BLaER1 (cell line): ENCODE results near the gene NTNG1.
"Not testable (repeated sequence)": the region's sequence is repeated elsewhere in the genome, so short reads cannot be mapped to it uniquely, and the experiment has no call there.

Source experiments
- H3K27ac ChIP-seq: shearing (Covaris generic); formaldehyde crosslinking; 2 replicates; pipeline ENCODE4 v1.8.1; 2022
- H3K27me3 ChIP-seq: shearing (Covaris generic); formaldehyde crosslinking; 2 replicates; pipeline ENCODE4 v1.8.1; 2022
- H3K36me3 ChIP-seq: shearing (Covaris generic); formaldehyde crosslinking; 2 replicates; pipeline ENCODE4 v1.8.1; 2022
- H3K4me1 ChIP-seq: shearing (Covaris generic); formaldehyde crosslinking; 2 replicates; pipeline ENCODE4 v1.8.1; 2022
- H3K4me2 ChIP-seq: shearing (Covaris generic); formaldehyde crosslinking; 2 replicates; pipeline ENCODE4 v1.8.1; 2022
- H3K4me3 ChIP-seq: shearing (Covaris generic); formaldehyde crosslinking; 2 replicates; pipeline ENCODE4 v1.8.1; 2022
- H3K9ac ChIP-seq: shearing (Covaris generic); formaldehyde crosslinking; 2 replicates; pipeline ENCODE4 v1.8.1; 2022
- H3K9me3 ChIP-seq: shearing (Covaris generic); formaldehyde crosslinking; 2 replicates; pipeline ENCODE4 v1.8.1; 2022
- H4K20me1 ChIP-seq: shearing (Covaris generic); formaldehyde crosslinking; 2 replicates; pipeline ENCODE4 v1.8.1; 2022
- Cebpa-rat ChIP-seq: shearing (Covaris generic); IDR thresholded peaks from 2 replicates; pipeline ENCODE4 v1.8.1; 2022

The NTNG1 gene

DNA sequence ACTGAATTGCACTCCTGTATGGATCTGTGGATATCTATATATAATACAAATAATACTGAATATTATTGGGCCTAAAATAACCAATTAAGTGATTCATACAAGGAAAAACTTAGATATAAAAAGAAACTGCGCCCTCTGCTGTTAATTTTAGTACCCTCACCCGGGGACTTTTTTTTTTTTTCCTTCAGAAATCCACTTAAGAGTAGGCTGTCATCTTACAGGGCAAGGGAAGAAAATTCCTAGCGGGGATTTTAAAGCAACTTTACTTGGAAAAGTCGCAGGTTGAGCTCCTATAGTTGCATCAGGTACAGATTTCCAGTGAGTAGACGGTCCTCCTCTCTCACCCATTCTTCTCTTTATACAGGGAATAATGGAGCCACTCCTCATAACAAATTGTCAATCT, 1.3 kb downstream of the NTNG1 start:
- peak overlapping the region; percentile 70 for H3K4me3 ChIP-seq

DNA sequence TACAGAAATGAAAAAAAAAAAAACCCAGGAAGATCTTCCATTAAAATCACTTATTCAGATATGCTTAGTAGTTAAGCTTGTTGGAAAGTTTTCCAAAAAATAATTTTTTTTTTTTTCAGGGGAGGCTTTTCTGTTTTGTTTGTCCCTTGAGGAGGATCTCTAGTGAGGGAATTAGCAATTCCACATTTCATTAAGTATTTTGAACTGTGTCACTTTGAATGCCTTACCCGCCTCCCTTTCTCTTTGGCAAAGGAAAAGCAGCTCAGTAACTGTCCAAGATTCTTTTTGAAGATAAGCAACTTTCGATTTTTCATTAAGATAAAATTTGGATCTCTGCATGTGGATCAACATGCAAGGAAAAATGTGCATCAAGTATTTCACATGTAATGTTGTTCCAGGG, 1.8 kb downstream of the NTNG1 start:
- Histone ChIP-seq H3K4me3 (no peak overlapping the region), H3K4me2 (no peak overlapping the region)

More for the DNA sequence above, 1.3 kb downstream of the NTNG1 start:
- peaks cover 18% of the 10 kb centered on the region for H3K4me1 ChIP-seq
- H3K36me3 ChIP-seq: no peaks in the 10 kb centered on the region
- TF ChIP-seq Cebpa-rat: no peak
- H3K27me3 ChIP-seq: peaks cover 43% of the 10 kb centered on the region
- H3K27ac ChIP-seq: no peak overlapping the region
- no peaks in the 10 kb centered on the region for H3K9me3 ChIP-seq
- H4K20me1 ChIP-seq: peaks cover 8% of the 10 kb centered on the region; the same call in 1 of the 2 replicates
- peak overlapping the region; percentile 99 for H3K4me2 ChIP-seq
- H3K9ac ChIP-seq: no peak overlapping the region

DNA sequence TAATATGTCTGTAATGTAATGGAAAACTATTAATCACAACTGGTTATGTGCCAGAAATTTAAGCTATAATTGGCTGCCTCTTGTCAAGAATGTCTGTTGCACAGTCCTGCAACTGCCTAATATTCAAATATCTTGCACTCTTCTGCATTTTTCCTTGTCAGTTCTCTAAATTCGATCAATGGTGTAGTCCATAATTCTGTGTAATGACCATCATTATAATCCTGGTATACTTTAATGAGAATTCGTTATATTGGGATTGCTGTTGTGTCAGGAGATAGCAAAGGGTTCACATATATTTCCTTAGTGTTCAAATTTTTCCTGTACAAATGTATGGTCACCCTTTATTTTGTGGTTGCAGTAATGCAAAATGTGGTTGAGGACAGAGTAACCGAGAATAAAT, 4.8 kb downstream of the NTNG1 start:
- Histone ChIP-seq H3K9ac (no peak overlapping the region), H3K27me3 (peaks cover 18% of the 10 kb centered on the region), H3K36me3 (no peaks in the 10 kb centered on the region), H3K4me2 (no peak overlapping the region), H4K20me1 (peaks cover 5% of the 10 kb centered on the region; the same call in 1 of the 2 replicates), H3K9me3 (no peaks in the 10 kb centered on the region), H3K4me3 (no peak overlapping the region), H3K4me1 (peaks cover 10% of the 10 kb centered on the region), H3K27ac (no peak overlapping the region)
- no peak for TF ChIP-seq Cebpa-rat

More for the DNA sequence above, 1.8 kb downstream of the NTNG1 start:
- Histone ChIP-seq H4K20me1 (peaks cover 8% of the 10 kb centered on the region; the same call in 1 of the 2 replicates), H3K36me3 (no peaks in the 10 kb centered on the region), H3K27me3 (peaks cover 43% of the 10 kb centered on the region), H3K27ac (no peak overlapping the region), H3K9ac (no peak overlapping the region), H3K4me1 (peaks cover 18% of the 10 kb centered on the region), H3K9me3 (no peaks in the 10 kb centered on the region)
- no peak for TF ChIP-seq Cebpa-rat

DNA sequence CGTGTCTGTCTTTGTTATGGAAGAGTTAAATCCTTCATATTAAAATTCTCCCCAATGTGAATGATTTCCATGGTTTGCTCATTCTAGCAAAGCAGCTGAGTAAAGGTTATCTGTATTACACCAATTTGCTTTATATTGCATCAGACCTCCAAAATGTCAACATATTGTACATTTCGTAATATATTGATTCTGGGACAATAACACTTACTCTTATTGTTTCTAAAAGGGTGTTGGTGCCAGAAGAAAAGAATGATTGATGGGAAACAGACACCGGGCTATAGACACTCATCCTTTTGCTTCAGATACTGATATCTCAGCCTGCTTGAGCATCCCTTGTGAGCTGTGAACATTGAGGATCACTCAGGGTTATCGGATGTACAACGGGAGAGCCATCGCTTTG, 7.0 kb downstream of the NTNG1 start:
- no peak for TF ChIP-seq Cebpa-rat
- Histone ChIP-seq H4K20me1 (no peaks in the 10 kb centered on the region), H3K9me3 (no peaks in the 10 kb centered on the region), H3K27me3 (no peaks in the 10 kb centered on the region), H3K4me1 (no peaks in the 10 kb centered on the region), H3K27ac (no peak overlapping the region), H3K4me3 (no peak overlapping the region), H3K36me3 (no peaks in the 10 kb centered on the region), H3K9ac (no peak overlapping the region), H3K4me2 (no peak overlapping the region)

DNA sequence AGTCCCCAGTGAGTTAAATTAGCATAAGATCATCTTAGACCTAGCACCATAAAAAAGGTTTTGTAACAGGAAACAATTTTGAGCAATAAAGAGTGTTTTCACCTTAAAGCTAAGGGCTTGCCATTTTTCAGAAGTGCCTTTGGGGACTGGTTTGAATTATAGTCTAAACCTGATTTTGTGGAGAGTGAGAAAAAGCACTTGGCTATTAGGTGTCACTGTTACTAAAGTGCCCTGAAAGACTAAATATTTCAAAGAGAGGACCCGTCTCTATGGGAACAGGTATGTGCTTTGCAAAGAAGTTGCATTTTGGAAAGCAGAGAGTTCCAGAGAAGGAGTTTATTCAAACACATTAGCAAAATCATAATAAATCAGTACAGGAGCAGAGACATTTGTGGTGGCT, 9.1 kb downstream of the NTNG1 start:
- no peak for TF ChIP-seq Cebpa-rat
- Histone ChIP-seq H3K4me3 (no peak overlapping the region), H3K9ac (no peak overlapping the region), H3K4me2 (no peak overlapping the region), H4K20me1 (no peaks in the 10 kb centered on the region), H3K4me1 (no peaks in the 10 kb centered on the region), H3K27me3 (no peaks in the 10 kb centered on the region), H3K9me3 (no peaks in the 10 kb centered on the region), H3K27ac (no peak overlapping the region), H3K36me3 (no peaks in the 10 kb centered on the region)

DNA sequence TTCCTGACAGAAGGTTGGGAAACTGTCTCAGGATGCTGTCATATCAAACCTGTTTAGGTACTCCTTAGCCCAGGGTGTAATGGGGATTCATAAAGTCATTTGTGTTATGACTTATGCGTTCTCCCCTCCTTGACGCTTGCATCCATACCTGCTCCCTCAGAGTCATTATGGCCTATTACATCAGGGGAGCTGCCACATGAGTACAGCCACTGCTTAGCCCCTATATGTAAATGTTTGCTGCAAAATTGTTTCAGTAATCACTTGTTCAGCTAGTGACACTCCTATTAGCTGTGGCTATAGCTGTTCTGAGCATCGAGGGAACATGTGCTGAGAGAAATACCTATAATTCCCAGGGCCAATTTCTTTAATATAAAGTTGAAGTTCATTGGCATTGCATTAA, 10.5 kb downstream of the NTNG1 start:
- no peaks in the 10 kb centered on the region for H3K4me1 ChIP-seq
- no peak overlapping the region for H3K4me3 ChIP-seq
- no peak for TF ChIP-seq Cebpa-rat
- H3K27me3 ChIP-seq: no peaks in the 10 kb centered on the region
- no peak overlapping the region for H3K27ac ChIP-seq
- no peaks in the 10 kb centered on the region for H3K9me3 ChIP-seq
- no peaks in the 10 kb centered on the region for H4K20me1 ChIP-seq
- H3K4me2 ChIP-seq: no peak overlapping the region
- no peak overlapping the region for H3K9ac ChIP-seq
- H3K36me3 ChIP-seq: no peaks in the 10 kb centered on the region

DNA sequence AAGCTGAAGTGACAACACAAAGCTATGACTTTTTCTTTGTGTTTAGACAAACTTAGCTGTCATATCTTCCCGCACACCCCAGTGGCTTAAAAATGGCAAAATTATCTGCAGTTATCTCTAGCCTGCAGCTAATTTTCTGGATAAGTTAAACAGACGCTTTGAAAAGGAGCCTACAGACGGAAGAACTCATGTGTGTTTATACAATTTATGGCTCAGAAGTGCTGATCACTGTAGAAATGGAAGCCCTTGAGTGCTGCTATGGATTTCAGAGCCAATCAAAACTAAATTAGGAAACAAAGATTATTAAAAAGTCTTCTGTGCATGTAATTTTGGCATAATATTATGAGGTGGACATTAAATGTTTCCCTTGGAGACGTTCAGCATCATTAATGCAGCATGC, 11.6 kb downstream of the NTNG1 start:
- Histone ChIP-seq H3K27ac (no peak overlapping the region), H3K4me1 (no peaks in the 10 kb centered on the region), H3K4me2 (no peak overlapping the region), H3K36me3 (no peaks in the 10 kb centered on the region), H4K20me1 (no peaks in the 10 kb centered on the region), H3K9me3 (no peaks in the 10 kb centered on the region), H3K27me3 (no peaks in the 10 kb centered on the region), H3K4me3 (no peak overlapping the region), H3K9ac (no peak overlapping the region)
- TF ChIP-seq Cebpa-rat: no peak

DNA sequence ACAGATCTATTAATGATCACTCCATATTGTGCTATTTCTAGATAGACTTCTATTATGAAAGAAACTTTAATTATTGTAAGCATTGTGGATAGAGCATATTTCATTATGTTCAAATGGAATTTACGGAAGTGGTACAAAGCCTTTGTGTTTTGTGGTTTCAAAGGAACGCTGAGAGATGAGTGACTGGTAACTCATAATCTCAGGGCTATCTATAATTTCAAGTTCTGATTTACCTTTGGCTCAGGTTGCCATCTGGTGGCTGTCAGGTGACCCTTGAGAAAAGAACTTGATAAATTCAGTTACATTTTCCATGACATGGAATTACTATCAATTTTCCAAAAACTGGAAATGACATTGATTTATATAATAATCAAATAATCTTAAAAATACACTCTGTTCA, 12.2 kb downstream of the NTNG1 start:
- no peaks in the 10 kb centered on the region for H3K36me3 ChIP-seq
- H3K9me3 ChIP-seq: no peaks in the 10 kb centered on the region
- H3K27me3 ChIP-seq: no peaks in the 10 kb centered on the region
- H3K9ac ChIP-seq: no peak overlapping the region
- H4K20me1 ChIP-seq: no peaks in the 10 kb centered on the region
- no peak for TF ChIP-seq Cebpa-rat
- H3K4me3 ChIP-seq: no peak overlapping the region
- H3K4me2 ChIP-seq: no peak overlapping the region
- H3K27ac ChIP-seq: no peak overlapping the region
- no peaks in the 10 kb centered on the region for H3K4me1 ChIP-seq

DNA sequence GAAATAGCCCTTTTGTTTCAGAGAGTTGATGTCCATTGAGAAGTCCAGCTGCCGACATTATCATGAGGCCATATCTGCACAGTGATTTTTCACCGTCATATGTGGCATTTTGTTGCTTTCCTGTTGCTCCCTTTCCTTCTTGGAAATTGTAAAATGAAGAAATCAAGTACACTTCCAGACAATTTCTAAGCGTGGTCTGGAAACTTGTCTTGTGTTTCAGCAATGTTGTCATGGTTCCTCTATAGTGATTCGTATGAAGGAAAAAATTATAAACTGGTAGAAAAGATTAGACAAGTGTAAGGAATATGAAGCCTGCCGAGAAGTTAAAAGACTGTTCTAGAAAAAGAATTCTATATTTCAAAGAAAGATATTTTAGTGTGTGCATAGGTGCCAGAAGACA, 17.7 kb downstream of the NTNG1 start:
- H3K27ac ChIP-seq: no peak overlapping the region
- no peak overlapping the region for H3K4me2 ChIP-seq
- H3K4me1 ChIP-seq: peaks cover 5% of the 10 kb centered on the region; the same call in 1 of the 2 replicates

DNA sequence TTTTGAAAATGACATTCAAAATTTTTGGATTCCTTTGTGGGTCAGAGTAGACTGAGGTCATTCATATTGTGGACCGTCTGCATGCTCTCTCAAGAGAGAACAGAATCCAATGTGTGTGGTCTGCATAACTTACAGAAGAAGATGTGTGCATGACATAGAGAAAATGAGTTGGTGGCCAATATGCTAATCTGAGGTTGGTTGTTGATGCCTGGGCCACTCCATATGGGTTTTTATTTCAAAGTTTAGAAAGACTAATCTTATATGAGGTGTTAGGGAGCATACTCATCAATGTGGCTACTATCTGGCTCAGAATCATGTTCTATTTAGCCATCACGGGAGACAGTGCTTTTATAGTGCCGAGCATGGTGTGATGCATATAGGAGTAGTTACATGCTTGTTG, 18.2 kb downstream of the NTNG1 start:
- Histone ChIP-seq H3K27me3 (no peaks in the 10 kb centered on the region), H3K9ac (no peak overlapping the region), H3K4me1 (peaks cover 5% of the 10 kb centered on the region; the same call in 1 of the 2 replicates), H3K27ac (no peak overlapping the region), H3K4me3 (no peak overlapping the region), H3K36me3 (no peaks in the 10 kb centered on the region), H3K9me3 (peaks cover 1% of the 10 kb centered on the region; the same call in 1 of the 2 replicates), H3K4me2 (no peak overlapping the region), H4K20me1 (no peaks in the 10 kb centered on the region)
- TF ChIP-seq Cebpa-rat: no peak

More for the DNA sequence above, 17.7 kb downstream of the NTNG1 start:
- Histone ChIP-seq H3K4me3 (no peak overlapping the region), H3K9me3 (no peaks in the 10 kb centered on the region), H3K9ac (no peak overlapping the region), H3K27me3 (no peaks in the 10 kb centered on the region), H4K20me1 (no peaks in the 10 kb centered on the region), H3K36me3 (no peaks in the 10 kb centered on the region)
- no peak for TF ChIP-seq Cebpa-rat

DNA sequence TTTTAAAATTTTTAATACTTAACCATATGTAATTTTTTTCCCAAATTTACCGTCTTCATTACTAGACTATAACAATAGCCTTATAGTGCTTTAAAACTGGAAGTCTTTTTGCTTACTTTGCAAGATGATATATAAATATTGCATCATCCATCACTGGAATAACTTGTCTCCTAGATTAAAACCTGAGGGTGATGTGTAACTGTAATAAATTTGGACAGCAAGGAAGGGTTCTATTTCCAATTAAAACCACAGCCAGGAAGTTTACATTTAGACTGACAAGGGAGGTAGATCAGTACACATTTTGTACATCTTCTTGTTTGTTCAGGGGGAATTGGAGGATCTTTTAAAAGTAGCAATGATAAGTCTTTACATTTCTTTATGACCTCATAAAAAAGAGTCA, 21.9 kb downstream of the NTNG1 start:
- no peak overlapping the region for H3K4me3 ChIP-seq
- no peak for TF ChIP-seq Cebpa-rat
- H3K4me1 ChIP-seq: peaks cover 5% of the 10 kb centered on the region; the same call in 1 of the 2 replicates
- H3K36me3 ChIP-seq: no peaks in the 10 kb centered on the region
- no peaks in the 10 kb centered on the region for H3K27me3 ChIP-seq
- H3K9ac ChIP-seq: no peak overlapping the region
- no peak overlapping the region for H3K27ac ChIP-seq
- no peaks in the 10 kb centered on the region for H4K20me1 ChIP-seq
- H3K9me3 ChIP-seq: peaks cover 12% of the 10 kb centered on the region
- H3K4me2 ChIP-seq: no peak overlapping the region; the same call in 1 of the 2 replicates

DNA sequence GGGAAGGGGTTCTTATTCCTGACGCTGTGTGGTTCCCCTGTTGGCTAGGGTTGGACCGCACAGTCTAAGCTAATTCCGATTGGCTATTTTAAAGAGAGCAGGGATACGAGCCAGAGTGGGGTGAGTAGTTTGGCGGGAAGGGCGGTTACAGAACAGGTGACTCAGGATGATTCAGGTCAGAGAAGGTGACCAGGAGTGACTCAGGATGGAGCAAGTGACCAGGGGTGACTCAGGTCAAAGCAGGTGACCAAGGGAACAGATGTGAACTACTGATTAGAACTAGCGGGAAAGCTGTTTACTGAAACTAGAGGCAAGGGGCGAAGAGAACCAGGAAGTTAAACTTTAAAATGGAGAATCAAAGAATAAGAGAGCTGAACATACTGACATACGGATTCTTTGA, 24.1 kb downstream of the NTNG1 start:
- not testable (repeated sequence) for H3K36me3 ChIP-seq, H3K9ac ChIP-seq, H4K20me1 ChIP-seq, H3K4me2 ChIP-seq, H3K4me1 ChIP-seq, H3K27me3 ChIP-seq, H3K27ac ChIP-seq, H3K4me3 ChIP-seq
- peaks cover 12% of the 10 kb centered on the region for H3K9me3 ChIP-seq
